ENCODE measurements around the gene HNRNPH2.

DNA sequence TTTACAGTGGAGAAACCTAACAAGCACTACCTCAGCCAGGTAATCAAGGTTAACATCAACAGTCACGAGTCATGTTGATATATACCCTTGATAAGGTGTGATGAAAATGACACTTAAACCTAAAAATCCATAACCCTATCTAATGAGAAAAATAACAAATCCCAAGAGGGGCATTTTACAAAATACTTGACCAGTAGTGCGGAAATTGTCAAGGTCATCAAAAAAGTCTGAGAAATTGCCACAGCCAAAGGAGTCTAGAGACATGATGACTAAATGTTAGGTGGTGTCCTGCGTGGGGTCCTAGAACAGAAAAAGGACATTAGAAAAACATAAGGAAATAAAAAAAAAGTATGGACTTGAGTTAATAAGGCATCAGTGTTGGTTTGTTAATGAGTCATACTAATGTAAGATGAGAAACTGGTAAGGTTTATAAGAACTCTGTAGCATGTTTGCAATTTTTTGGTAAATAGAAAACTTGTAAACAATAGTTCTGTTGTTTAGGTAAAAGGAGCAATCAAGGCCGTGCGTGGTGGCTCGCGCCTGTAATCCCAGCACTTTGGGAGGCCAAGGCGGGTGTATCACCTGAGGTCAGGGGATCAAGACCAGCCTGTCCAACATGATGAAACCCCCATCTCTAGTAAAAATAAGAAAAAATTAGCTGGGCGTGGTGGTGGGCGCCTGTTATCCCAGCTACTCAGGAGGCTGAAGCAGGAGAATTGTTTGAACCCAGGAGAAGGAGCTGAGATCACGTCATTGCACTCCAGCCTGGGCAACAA lies 14.3 kb upstream of the HNRNPH2 start:
- TF ChIP-seq, protein P1, sequence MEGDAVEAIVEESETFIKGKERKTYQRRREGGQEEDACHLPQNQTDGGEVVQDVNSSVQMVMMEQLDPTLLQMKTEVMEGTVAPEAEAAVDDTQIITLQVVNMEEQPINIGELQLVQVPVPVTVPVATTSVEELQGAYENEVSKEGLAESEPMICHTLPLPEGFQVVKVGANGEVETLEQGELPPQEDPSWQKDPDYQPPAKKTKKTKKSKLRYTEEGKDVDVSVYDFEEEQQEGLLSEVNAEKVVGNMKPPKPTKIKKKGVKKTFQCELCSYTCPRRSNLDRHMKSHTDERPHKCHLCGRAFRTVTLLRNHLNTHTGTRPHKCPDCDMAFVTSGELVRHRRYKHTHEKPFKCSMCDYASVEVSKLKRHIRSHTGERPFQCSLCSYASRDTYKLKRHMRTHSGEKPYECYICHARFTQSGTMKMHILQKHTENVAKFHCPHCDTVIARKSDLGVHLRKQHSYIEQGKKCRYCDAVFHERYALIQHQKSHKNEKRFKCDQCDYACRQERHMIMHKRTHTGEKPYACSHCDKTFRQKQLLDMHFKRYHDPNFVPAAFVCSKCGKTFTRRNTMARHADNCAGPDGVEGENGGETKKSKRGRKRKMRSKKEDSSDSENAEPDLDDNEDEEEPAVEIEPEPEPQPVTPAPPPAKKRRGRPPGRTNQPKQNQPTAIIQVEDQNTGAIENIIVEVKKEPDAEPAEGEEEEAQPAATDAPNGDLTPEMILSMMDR (IDR thresholded peaks at IDR 0.05): no peak
- TF ChIP-seq POLR2A (IDR thresholded peaks at IDR 0.05): no peak

Data from heart left ventricle (tissue), 13 donors.